SH-SY5Y (cell line): ENCODE measurements around the gene RALY.

Experiments used
- GATA2 ChIP-seq: IDR thresholded peaks from 2 replicates; pipeline ENCODE4 v1.6.1; 2011; ENCODE audit warnings: mild to moderate bottlenecking, low read depth, low read length
- GATA3 ChIP-seq: IDR thresholded peaks from 2 replicates; pipeline ENCODE4 v1.6.1; 2011; ENCODE audit warnings: low read depth, mild to moderate bottlenecking, low read length, moderate library complexity

DNA sequence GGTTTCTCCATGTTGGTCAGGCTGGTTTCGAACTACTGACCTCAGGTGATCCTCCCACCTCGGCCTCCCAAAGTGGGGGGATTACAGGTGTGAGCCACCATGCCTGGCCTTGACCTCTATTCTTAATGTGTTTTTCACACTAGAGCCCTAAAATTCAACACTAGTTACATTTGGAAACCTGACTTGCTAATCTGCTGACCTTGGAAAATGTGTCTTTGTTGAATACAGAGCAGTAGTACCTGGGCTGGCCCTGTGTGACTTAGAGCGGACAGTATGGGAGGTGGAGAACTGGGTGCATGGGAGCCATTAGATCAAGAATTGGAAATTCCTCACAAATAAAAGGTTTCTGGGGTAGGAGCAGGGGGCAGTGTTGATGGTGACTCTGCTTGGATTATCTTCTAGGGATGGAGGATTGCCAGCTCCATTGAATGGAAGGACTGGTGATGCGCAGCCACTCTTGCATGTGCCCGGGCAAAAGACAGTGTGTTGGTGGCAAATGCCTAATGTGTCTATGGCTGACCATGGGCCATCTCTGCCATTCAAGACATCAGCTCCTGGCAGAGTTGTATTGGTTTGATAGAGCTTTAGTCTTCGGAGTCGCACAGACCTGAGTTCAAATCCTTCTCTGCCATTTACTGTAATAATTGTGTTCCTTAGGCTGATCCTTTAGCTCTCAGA lies 53.4 kb downstream of the RALY start:
- TF ChIP-seq GATA3 (no peak), GATA2 (no peak)
